GDM1 (cell line): ENCODE measurements around the gene CFAP54.

Experiments used
- DNase-seq: peaks from one replicate; lab custom pipeline; 2025; lab: John Stamatoyannopoulos, UW

The CFAP54 gene

GRCh38 chr12:96751626-96752025 is 262.2 kb downstream of the CFAP54 start:
- no peak for DNase-seq

GRCh38 chr12:96752211-96752610 is 262.8 kb downstream of the CFAP54 start:
- DNase-seq, result no peak

GRCh38 chr12:96766232-96766631 is 276.9 kb downstream of the CFAP54 start:
- DNase-seq, result no peak

- DNase-seq, result no peak
These were observed 280.0 kb downstream of the CFAP54 start for GRCh38 chr12:96769400-96769799.

GRCh38 chr12:96770219-96771102 is 281.1 kb downstream of the CFAP54 start:
- no peak for DNase-seq

GRCh38 chr12:96773031-96773430 is 283.7 kb downstream of the CFAP54 start:
- DNase-seq, result no peak

- no peak for DNase-seq
These were observed 285.3 kb downstream of the CFAP54 start for GRCh38 chr12:96774496-96775256.

- DNase-seq, result no peak
These were observed 287.5 kb downstream of the CFAP54 start for GRCh38 chr12:96776908-96777307.

- DNase-seq, result no peak
These were observed 291.0 kb downstream of the CFAP54 start for GRCh38 chr12:96780330-96780729.

GRCh38 chr12:96786791-96787190 is 297.4 kb downstream of the CFAP54 start:
- DNase-seq, result no peak

- no peak for DNase-seq
These were observed 314.6 kb downstream of the CFAP54 start for GRCh38 chr12:96803969-96804368.

GRCh38 chr12:96806272-96806671 is 316.9 kb downstream of the CFAP54 start:
- no peak for DNase-seq

- no peak for DNase-seq
These were observed 318.4 kb downstream of the CFAP54 start for GRCh38 chr12:96807741-96808140.

GRCh38 chr12:96808587-96808986 is 319.2 kb downstream of the CFAP54 start:
- DNase-seq, result no peak

- DNase-seq, result no peak
These were observed 320.1 kb downstream of the CFAP54 start for GRCh38 chr12:96809522-96809921.

GRCh38 chr12:96810057-96810456 is 320.7 kb downstream of the CFAP54 start:
- no peak for DNase-seq

- no peak for DNase-seq
These were observed 321.1 kb downstream of the CFAP54 start for GRCh38 chr12:96810477-96810876.

GRCh38 chr12:96811083-96811482 is 321.7 kb downstream of the CFAP54 start:
- DNase-seq, result no peak

- DNase-seq, result no peak
These were observed 322.8 kb downstream of the CFAP54 start for GRCh38 chr12:96812153-96812552.

- no peak for DNase-seq
These were observed 324.8 kb downstream of the CFAP54 start for GRCh38 chr12:96814200-96814599.

GRCh38 chr12:96821592-96821991 is 332.2 kb downstream of the CFAP54 start:
- DNase-seq, result no peak

GRCh38 chr12:96822641-96823040 is 333.3 kb downstream of the CFAP54 start:
- DNase-seq, result no peak
